Neutrophil (primary cell): ENCODE measurements around the gene FGF12.

Source experiments
- H3K27ac ChIP-seq: fragments of 200-600 bp; sonication (generic); 2 replicates; pipeline ENCODE4 v1.5.1; 2016; ENCODE audit warnings: mild to moderate bottlenecking, moderate library complexity
- H3K27me3 ChIP-seq: fragments of 200-600 bp; sonication (generic); 2 replicates; pipeline ENCODE4 v1.6.0; 2016; ENCODE audit warnings: mild to moderate bottlenecking
- H3K36me3 ChIP-seq: fragments of 200-600 bp; sonication (generic); 2 replicates; pipeline ENCODE4 v1.5.1; 2017
- H3K4me1 ChIP-seq, 2 experiments: fragments of 200-600 bp in 1 of 2; sonication (generic) in 1 of 2; 1 replicate in 1 of 2; 2 replicates in 1 of 2; pipeline versions ENCODE4 v1.5.1 to v1.6.1; 2013 to 2016; ENCODE audit warnings: low read depth in 1 of 2, low read length in 1 of 2, mild to moderate bottlenecking in 1 of 2, moderate library complexity in 1 of 2; ENCODE audit not compliant: control insufficient read depth in 1 of 2, insufficient read depth in 1 of 2
- H3K4me3 ChIP-seq, 2 experiments: fragments of 200-600 bp in 1 of 2; sonication (generic) in 1 of 2; 1 replicate in 1 of 2; 2 replicates in 1 of 2; pipeline ENCODE4 v1.5.1; 2013 to 2016; ENCODE audit warnings: low read depth in 1 of 2, low read length in 1 of 2, mild to moderate bottlenecking in 1 of 2, moderate library complexity in 1 of 2
- H3K9me3 ChIP-seq: fragments of 200-600 bp; sonication (generic); 2 replicates; pipeline ENCODE4 v1.5.1; 2016
- TF ChIP-seq, protein P1 (sequence below): fragments of 200-600 bp; sonication (generic); IDR thresholded peaks from 2 replicates; pipeline ENCODE4 v1.5.1; 2016; ENCODE audit warnings: antibody characterized with exemption

The FGF12 gene

DNA sequence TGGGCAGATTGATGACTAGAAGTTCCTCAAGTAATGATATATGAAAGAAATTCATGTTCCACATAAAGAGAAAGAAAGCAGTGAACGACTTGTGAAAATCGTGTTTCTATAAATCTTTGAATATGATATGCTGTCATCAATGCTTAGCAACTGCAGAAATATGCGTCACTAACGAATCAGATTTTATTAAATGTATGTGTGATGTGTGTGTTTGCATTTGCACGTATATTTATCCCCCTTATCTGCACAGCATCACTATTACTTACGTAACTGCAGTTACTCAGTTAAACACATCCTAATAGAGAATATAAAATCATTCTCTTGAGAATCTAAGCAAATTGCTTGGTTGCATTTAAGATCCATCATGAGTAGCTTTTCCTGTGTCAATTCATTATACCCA lies 468.6 kb downstream of the FGF12 start:
- no peaks in the 10 kb centered on the region for H3K4me1 ChIP-seq
- H3K4me3 ChIP-seq = no peak overlapping the region
- H3K36me3 ChIP-seq = no peaks in the 10 kb centered on the region
- TF ChIP-seq, protein P1, sequence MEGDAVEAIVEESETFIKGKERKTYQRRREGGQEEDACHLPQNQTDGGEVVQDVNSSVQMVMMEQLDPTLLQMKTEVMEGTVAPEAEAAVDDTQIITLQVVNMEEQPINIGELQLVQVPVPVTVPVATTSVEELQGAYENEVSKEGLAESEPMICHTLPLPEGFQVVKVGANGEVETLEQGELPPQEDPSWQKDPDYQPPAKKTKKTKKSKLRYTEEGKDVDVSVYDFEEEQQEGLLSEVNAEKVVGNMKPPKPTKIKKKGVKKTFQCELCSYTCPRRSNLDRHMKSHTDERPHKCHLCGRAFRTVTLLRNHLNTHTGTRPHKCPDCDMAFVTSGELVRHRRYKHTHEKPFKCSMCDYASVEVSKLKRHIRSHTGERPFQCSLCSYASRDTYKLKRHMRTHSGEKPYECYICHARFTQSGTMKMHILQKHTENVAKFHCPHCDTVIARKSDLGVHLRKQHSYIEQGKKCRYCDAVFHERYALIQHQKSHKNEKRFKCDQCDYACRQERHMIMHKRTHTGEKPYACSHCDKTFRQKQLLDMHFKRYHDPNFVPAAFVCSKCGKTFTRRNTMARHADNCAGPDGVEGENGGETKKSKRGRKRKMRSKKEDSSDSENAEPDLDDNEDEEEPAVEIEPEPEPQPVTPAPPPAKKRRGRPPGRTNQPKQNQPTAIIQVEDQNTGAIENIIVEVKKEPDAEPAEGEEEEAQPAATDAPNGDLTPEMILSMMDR = no peak
- no peaks in the 10 kb centered on the region for H3K9me3 ChIP-seq
- no peak overlapping the region for H3K27ac ChIP-seq
- no peaks in the 10 kb centered on the region for H3K27me3 ChIP-seq

DNA sequence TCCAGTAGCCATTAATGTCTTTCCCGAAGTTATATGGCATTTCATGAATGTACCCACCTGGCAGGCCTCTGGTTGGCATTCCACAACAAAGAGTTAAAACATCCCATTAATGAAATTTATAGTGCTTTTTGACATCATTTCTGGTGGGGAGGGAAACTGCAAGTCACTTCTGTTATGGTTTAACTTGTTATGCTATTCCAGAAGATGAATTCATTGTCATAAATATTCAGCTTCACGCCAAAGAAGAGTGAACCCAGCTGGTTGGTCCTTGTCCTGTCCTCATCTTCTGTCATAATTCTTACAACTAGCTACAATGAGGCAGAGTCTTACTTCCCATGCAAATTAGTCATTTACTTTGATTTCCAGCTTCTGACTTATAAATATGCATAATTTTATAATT lies 471.5 kb downstream of the FGF12 start:
- Histone ChIP-seq H3K4me3 (no peak overlapping the region), H3K9me3 (no peaks in the 10 kb centered on the region), H3K4me1 (no peaks in the 10 kb centered on the region), H3K27me3 (no peaks in the 10 kb centered on the region), H3K36me3 (no peaks in the 10 kb centered on the region), H3K27ac (no peak overlapping the region)
- TF ChIP-seq, protein P1 = no peak

DNA sequence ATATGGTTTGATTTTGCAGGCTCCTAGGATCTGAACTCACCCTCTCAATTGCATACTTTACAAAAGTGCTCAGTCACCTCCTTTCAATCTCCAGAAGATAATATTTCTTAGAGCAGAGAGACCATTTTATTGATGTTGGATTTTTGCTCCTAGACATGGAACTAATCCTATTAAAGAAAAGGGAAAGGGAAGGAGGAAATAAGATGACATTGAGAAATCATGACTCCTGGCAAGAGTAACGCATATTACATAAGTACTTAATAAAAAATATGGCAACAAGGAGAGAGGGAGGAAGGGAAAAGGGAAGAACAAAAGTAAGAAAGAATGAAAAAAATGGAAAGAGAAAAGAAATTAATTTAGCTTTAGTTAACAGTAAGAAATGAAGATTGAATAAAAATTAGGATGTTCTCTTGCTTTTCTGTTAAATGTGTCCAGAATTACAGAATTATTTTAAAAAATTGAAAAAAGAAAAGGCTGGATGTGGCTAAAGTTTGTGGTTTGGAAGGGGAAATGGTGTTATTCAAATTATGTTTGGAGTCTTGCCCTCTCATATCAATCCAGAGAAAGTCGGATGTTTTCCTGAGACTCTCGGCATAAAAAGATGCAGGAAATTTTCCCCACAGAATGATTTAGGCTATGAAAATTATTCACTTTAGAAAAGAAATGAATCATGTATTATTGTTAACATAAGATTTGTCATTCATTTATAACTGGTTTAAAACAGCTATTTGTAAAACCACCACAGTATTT lies 474.0 kb downstream of the FGF12 start:
- H3K27me3 ChIP-seq = no peaks in the 10 kb centered on the region
- TF ChIP-seq, protein P1 = no peak
- no peak overlapping the region for H3K4me3 ChIP-seq
- no peak overlapping the region for H3K27ac ChIP-seq
- no peaks in the 10 kb centered on the region for H3K9me3 ChIP-seq
- H3K36me3 ChIP-seq = no peaks in the 10 kb centered on the region
- no peaks in the 10 kb centered on the region for H3K4me1 ChIP-seq

DNA sequence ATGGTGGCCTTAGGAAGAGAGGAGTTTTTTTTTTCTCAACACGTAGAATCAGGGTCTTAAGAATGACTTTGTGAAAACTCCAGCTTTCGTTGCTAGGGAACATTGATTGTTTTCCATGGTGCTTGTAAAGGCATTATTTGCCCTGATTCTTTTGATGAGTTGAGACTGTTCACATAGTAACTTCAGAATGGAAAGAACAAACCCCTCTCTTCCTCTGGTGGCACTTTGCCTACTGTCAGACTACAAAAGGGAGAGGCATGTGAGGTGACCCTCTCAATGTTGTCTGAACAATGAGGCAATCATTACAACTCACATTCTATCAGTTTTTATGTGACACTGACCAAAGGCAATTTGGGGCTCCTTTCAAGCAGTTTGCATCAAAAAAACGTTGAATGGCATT lies 477.8 kb downstream of the FGF12 start:
- Histone ChIP-seq H3K27ac (no peak overlapping the region), H3K4me3 (no peak overlapping the region), H3K36me3 (no peaks in the 10 kb centered on the region), H3K27me3 (no peaks in the 10 kb centered on the region), H3K4me1 (no peaks in the 10 kb centered on the region), H3K9me3 (no peaks in the 10 kb centered on the region)
- TF ChIP-seq, protein P1 = no peak

DNA sequence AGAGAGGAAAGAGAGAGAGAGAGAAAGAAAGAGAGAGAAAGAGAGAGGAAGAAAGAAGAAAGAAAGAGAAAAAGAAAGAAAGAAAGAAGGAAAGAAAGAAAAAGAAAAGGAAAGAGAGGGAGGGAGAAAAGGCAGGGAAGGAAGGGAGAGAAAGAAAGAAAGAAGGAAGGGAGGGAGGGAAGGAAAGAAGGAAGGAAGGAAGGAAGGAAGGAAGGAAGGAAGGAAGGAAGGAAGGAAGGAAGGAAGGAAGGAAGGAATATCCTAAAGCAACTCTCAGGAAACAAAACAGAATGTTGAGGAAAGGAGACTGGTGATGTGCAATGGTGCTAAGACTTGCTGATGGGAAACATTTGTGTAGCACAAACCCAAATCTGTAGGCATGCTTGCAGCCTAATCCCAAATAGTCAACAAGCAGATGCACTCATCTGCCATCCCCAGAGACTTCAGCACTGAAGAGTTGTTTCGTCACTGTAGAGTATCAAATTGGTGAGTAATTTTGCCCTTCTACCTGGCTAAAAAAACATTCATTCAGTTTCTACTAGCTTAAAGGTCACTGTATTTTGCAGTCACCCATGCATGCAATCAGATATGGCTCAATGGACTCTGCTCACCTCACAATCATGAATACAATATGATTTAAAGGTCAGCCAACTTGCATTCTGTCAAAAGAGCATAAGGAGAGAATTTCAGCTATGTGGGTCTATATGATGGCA lies 480.3 kb downstream of the FGF12 start:
- H3K27ac ChIP-seq = no peak overlapping the region
- no peak overlapping the region for H3K4me3 ChIP-seq
- TF ChIP-seq, protein P1 = no peak
- H3K36me3 ChIP-seq = no peaks in the 10 kb centered on the region
- no peaks in the 10 kb centered on the region for H3K27me3 ChIP-seq
- H3K9me3 ChIP-seq = no peaks in the 10 kb centered on the region
- H3K4me1 ChIP-seq = no peaks in the 10 kb centered on the region
